Measurements from ENCODE around the gene BRINP3.

GRCh38 chr1:190416239-190416638, 61.4 kb downstream of the BRINP3 start:
- TF ChIP-seq ZNF416 (tag by site-specific recombination; IDR thresholded peaks at IDR 0.05) (no peak), ZFP3 (tag by site-specific recombination; IDR thresholded peaks at IDR 0.05; ENCODE audit: low read depth) (no peak), CTCF (tag by site-specific recombination; IDR thresholded peaks at IDR 0.05) (no peak)

Data from HEK293 (cell line).